KBM-7 (cell line): Measurements from ENCODE around the gene MMRN1.

Source experiments
- DNase-seq: peaks from one replicate; pipeline ENCODE4 v3.0.0-alpha.2; 2015
- in situ Hi-C: fragments of 300-500 bp; cut with MboI; formaldehyde crosslinking; loops from 2 replicates; pipeline ENCODE4 v1.14.3; 2020; ENCODE audit warnings: low sequenced_read_pairs, low pct_unique_long_range_greater_than_20kb, mixed read lengths

The MMRN1 gene

DNA sequence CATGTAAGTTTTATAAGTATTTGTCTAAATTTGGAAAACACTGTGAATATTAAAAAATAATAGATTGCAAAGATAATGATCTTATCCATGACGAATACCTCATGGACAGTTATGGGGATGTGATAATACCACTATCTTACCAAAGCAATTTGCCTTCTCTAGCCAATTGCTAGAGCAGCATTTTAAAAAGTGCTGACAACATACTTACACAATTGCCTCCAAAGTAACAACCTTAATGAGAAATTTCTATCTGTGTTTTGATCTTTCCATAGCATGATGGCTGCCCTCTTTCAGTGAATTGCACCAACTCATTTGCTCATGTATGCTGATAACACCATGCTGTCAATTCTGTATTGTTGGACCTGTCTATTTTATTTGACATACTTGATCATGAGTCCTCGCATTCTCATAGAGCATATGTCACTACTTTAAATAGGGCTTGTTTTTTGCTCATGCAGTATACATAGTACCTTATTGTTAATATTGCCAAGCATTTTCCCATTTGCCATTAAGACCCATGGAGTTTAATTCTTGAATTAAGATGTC lies 87.2 kb downstream of the MMRN1 start:
- in situ Hi-C loops = no loop called here
- DNase-seq = no peak

DNA sequence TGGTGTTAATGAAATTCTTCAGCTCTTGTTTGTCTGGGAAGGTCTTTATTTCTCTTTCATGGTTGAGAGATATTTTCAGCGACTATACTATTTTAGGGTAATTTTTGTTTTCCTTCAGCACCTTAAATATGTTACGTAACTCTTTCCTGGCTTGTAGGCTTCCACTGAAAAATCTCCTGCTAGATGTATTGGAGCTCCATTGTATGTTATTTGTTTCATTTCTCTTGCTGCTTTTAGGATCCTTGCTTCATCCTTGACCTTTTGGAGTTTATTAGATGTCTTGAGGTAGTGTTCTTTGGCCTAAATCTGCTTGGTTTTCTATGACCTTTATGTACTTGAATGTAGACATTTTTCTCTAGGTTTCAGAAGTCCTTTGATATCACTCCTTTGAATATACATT lies 93.6 kb downstream of the MMRN1 start:
- in situ Hi-C loops = no loop called here
- no peak for DNase-seq

- DNase-seq = no peak
- in situ Hi-C loops = no loop called here
These were observed 98.1 kb downstream of the MMRN1 start for GRCh38 chr4:89992744-89993143.

GRCh38 chr4:89994176-89994873 lies 99.7 kb downstream of the MMRN1 start:
- DNase-seq = no peak
- in situ Hi-C loops = no loop called here

GRCh38 chr4:89995006-89995405 lies 100.4 kb downstream of the MMRN1 start:
- in situ Hi-C loops = no loop called here
- no peak for DNase-seq

- DNase-seq = no peak
- in situ Hi-C loops = no loop called here
These were observed 101.2 kb downstream of the MMRN1 start for GRCh38 chr4:89995814-89996213.

DNA sequence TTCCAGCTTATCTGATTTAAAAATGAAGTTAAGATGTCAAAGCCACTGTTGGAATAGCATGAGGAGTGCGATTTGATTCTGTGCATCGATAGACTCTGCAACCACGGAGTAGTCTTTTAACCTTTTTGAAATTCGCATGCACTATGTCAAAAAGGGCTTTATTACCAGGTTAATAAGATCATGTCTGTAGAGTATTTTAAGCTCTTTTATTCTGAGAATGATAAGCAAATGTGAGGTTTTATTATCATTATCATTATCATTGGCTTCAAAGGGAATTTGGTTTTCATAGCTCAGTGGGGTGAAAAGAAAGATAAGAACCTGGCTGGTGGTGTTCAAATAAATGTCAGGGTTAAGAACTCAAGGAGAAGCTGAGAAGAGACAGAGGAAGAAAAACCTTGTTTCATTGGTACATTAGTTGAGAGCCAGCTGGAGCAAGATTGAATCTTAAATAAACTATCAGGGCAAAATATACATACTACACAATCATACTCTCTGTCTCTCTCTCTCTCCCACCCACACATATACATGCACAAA lies 102.6 kb downstream of the MMRN1 start:
- DNase-seq = no peak
- in situ Hi-C loops = no loop called here

- in situ Hi-C loops = no loop called here
- DNase-seq = no peak
These were observed 103.9 kb downstream of the MMRN1 start for GRCh38 chr4:89998469-89999011.

DNA sequence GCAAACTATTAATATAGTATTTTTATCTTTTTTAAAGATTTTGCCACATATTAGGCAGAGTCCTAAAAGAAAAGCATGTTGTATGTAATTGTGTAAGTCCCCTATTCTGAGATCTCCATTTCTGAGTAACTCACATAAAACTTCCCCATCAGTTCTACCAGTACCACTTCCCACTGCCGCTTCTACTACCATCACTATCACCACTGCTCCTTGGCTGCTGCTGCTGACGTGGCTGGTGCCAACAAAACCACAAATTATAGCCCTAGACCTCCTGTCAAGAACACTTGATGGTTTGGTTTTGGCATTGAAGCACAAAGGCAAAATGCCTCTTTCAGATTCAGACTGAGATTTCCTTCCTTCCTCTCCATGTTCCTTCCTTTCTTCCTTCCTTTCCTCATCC lies 106.4 kb downstream of the MMRN1 start:
- DNase-seq = no peak
- in situ Hi-C loops = no loop called here

- in situ Hi-C loops = no loop called here
- DNase-seq = no peak
These were observed 107.9 kb downstream of the MMRN1 start for GRCh38 chr4:90002441-90003062.
